HepG2 (cell line): ENCODE data around the gene NFATC1. TPM values are rescaled to one million over a fixed set of nuclear protein-coding genes. Genes with fewer than 3 reads are reported as not detected.

Source experiments
- ATAC-seq: fragments of 200-7000 bp; cut with Tn5 transposase; 3 replicates; pipeline ENCODE4 v1.9.1; 2020; ENCODE audit warnings: mild to moderate bottlenecking, moderate library complexity
- BruUV-seq: library from RNA; stranded (reverse); fragments of 400-500 nt; replicated peaks from 2 replicates; lab custom pipeline; 2021; lab: Mats Ljungman, UMichigan
- CTCF ChIA-PET: fragments of 300-600 bp; formaldehyde crosslinking; extraction: SDS; loops from one replicate; lab custom pipeline; 2021; ENCODE audit warnings: low total read pairs, inconsistent platforms, low intra/inter-chr PET ratio; lab: Yijun Ruan, JAX
- POLR2A ChIA-PET: fragments of 350-600 bp; sonication (Branson Sonifier 250); formaldehyde crosslinking; loops from one replicate; lab custom pipeline; 2020; ENCODE audit warnings: antibody characterized with exemption, inconsistent platforms; lab: Yijun Ruan, JAX
- DNase-seq: peaks from one replicate; pipeline ENCODE4 v3.0.0-alpha.2; 2015; ENCODE audit warnings: low spot score
- FAIRE-seq: peaks from 3 replicates; lab custom pipeline; 2011; peaks lifted over from hg19 to GRCh38; lab: Jason Lieb, UNC
- H2AFZ ChIP-seq: one replicate; pipeline ENCODE4 v1.6.1; 2011; ENCODE audit warnings: low read length, inconsistent platforms
- H3K27ac ChIP-seq: fragments of 300-600 bp; 3 replicates; pipeline ENCODE4 v1.8.0; 2011; ENCODE audit warnings: mixed run types, mild to moderate bottlenecking, mixed read lengths, low read length, inconsistent platforms; ENCODE audit not compliant: insufficient read depth; ENCODE audit errors: extremely low read length
- H3K27me3 ChIP-seq, 2 experiments: fragments of 200-600 bp in 1 of 2; 2 replicates in 1 of 2; 3 replicates in 1 of 2; pipeline versions ENCODE4 v1.6.0 to v1.8.0; 2011; ENCODE audit warnings: low read length in 2 of 2, mild to moderate bottlenecking in 2 of 2, moderate library complexity in 2 of 2, inconsistent platforms in 1 of 2; ENCODE audit not compliant: insufficient read depth in 2 of 2, control insufficient read depth in 1 of 2
- H3K36me3 ChIP-seq, 2 experiments: fragments of 200-600 bp in 1 of 2; replicated peaks in 1 of 2; 2 replicates in 1 of 2; 3 replicates in 1 of 2; pipeline versions ENCODE4 v1.5.1 to v1.8.0; 2011; ENCODE audit warnings: low read length in 2 of 2, inconsistent platforms in 1 of 2; ENCODE audit not compliant: insufficient read depth in 2 of 2, control insufficient read depth in 1 of 2
- H3K4me1 ChIP-seq: 2 replicates; pipeline ENCODE4 v1.5.1; 2012; ENCODE audit warnings: low read length, inconsistent platforms; ENCODE audit not compliant: insufficient read depth
- H3K4me2 ChIP-seq: 2 replicates; pipeline ENCODE4 v1.6.0; 2011; ENCODE audit warnings: low read depth, low read length, inconsistent platforms
- H3K4me3 ChIP-seq, 3 experiments: fragments of 200-600 bp in 1 of 3; sonication (generic), shearing (Covaris generic) in 1 of 3; replicated peaks in 1 of 3; 2 replicates each; pipeline ENCODE4 v1.5.1; 2011 to 2016; ENCODE audit warnings: low read length in 3 of 3, inconsistent platforms in 2 of 3, low read depth in 2 of 3, mild to moderate bottlenecking in 2 of 3, control low read depth in 1 of 3, mixed read lengths in 1 of 3; ENCODE audit not compliant: insufficient read depth in 1 of 3
- H3K79me2 ChIP-seq: one replicate; pipeline ENCODE4 v1.6.1; 2011; ENCODE audit warnings: low read length, inconsistent platforms; ENCODE audit not compliant: insufficient read depth
- H3K9ac ChIP-seq: 2 replicates; pipeline ENCODE4 v1.6.0; 2011; ENCODE audit warnings: mild to moderate bottlenecking, low read depth, low read length, inconsistent platforms; ENCODE audit not compliant: insufficient read depth
- H3K9me3 ChIP-seq: 2 replicates; pipeline ENCODE4 v1.5.1; 2012; ENCODE audit warnings: mild to moderate bottlenecking, low read length
- H4K20me1 ChIP-seq: 2 replicates; pipeline ENCODE4 v1.6.0; 2011; ENCODE audit warnings: inconsistent platforms, mild to moderate bottlenecking, low read length, moderate library complexity; ENCODE audit not compliant: insufficient read depth
- AKAP8 ChIP-seq: sonication (generic); formaldehyde crosslinking; IDR thresholded peaks from 2 replicates; pipeline ENCODE4 v1.5.1; 2020; ENCODE audit warnings: mild to moderate bottlenecking, missing genetic modification reagents
- DNMT1 ChIP-seq: sonication (generic); formaldehyde crosslinking; IDR thresholded peaks from 2 replicates; pipeline ENCODE4 v1.5.1; 2020; ENCODE audit warnings: mild to moderate bottlenecking, missing genetic modification reagents
- EHMT2 ChIP-seq: fragments of 200-600 bp; sonication (generic); IDR thresholded peaks from 2 replicates; pipeline ENCODE4 v1.7.0; 2017; ENCODE audit warnings: antibody characterized with exemption, low read depth, low read length, borderline replicate concordance
- FOXK2 ChIP-seq: fragments of 450-650 bp; IDR thresholded peaks from 2 replicates; pipeline ENCODE4 v1.6.1; 2016
- NR2F1 ChIP-seq, 2 experiments: fragments of 450-650 bp in 1 of 2; formaldehyde crosslinking in 1 of 2; IDR thresholded peaks; 2 replicates each; pipeline versions ENCODE4 v1.5.0 to v1.6.1; 2016 to 2020; ENCODE audit warnings: mild to moderate bottlenecking in 1 of 2, missing compliant biosample characterization in 1 of 2, missing genetic modification reagents in 1 of 2, moderate library complexity in 1 of 2
- PHF21A ChIP-seq: sonication (generic); formaldehyde crosslinking; IDR thresholded peaks from 2 replicates; pipeline ENCODE4 v1.5.0; 2020; ENCODE audit warnings: mild to moderate bottlenecking, missing genetic modification reagents
- PHF5A ChIP-seq: IDR thresholded peaks from one replicate; pipeline ENCODE4 v1.6.1; 2018; ENCODE audit warnings: low read depth, missing genetic modification reagents; ENCODE audit not compliant: unreplicated experiment
- SIX1 ChIP-seq: sonication (generic); formaldehyde crosslinking; IDR thresholded peaks from 2 replicates; pipeline ENCODE4 v1.4.0; 2020; ENCODE audit warnings: missing genetic modification reagents, borderline replicate concordance
- TAF15 ChIP-seq: fragments of 200-400 bp; formaldehyde crosslinking; IDR thresholded peaks from one replicate; pipeline ENCODE4 v1.6.1; 2018; ENCODE audit warnings: mild to moderate bottlenecking, low read depth, low read length; ENCODE audit not compliant: poor library complexity, severe bottlenecking
- TARDBP ChIP-seq: sonication (generic); formaldehyde crosslinking; IDR thresholded peaks from 2 replicates; pipeline ENCODE4 v1.8.0; 2022; ENCODE audit warnings: mild to moderate bottlenecking, missing genetic modification reagents
- ZNF652 ChIP-seq: IDR thresholded peaks from 2 replicates; pipeline ENCODE4 v1.6.1; 2016; ENCODE audit warnings: low read depth, borderline replicate concordance
- WGBS: methylation state at CpG from one replicate; pipeline ENCODE4 v1.1.6; 2017; ENCODE audit warnings: low lambda C conversion rate; 5-methylcytosine and 5-hydroxymethylcytosine counted together
- in situ Hi-C: cut with HindIII; loops from 2 replicates; pipeline ENCODE4 v1.10.0; 2017; ENCODE audit warnings: low pct_unique_long_range_greater_than_20kb; ENCODE audit not compliant: extremely low pct_ligation_motif_present
- intact Hi-C: fragments of 100-400 bp; cut with micrococcal nuclease; formaldehyde crosslinking; loops from one replicate; pipeline ENCODE4 v1.10.0; 2022; ENCODE audit not compliant: unreplicated experiment
- polyA plus RNA-seq, 8 experiments: library from polyadenylated mRNA; depleted of rRNA in 3 of 8; stranded (reverse) in 7 of 8; unstranded in 1 of 8; fragments of >200 nt; fragmentation: Illumina TruSeq in 4 of 8; extraction: Trizol in 4 of 8; gene quantifications; 2 replicates each; pipeline versions ENCODE4 v1.2.1 to v1.2.3, GENCODE V29; 2011 to 2016; ENCODE audit warnings: low read depth in 4 of 8, missing spikeins in 1 of 8, mixed read lengths in 1 of 8; ENCODE audit not compliant: insufficient read depth in 1 of 8
- total RNA-seq, 5 experiments: library from RNA; depleted of rRNA; stranded (reverse); fragments of >200 nt; fragmentation: Illumina TruSeq; extraction: Trizol; gene quantifications; 2 replicates each; pipeline ENCODE4 v1.2.3, GENCODE V29; 2016; ENCODE audit warnings: low read depth in 1 of 5
- TF ChIP-seq, protein P1 (sequence below): sonication (generic); formaldehyde crosslinking; IDR thresholded peaks from 2 replicates; pipeline ENCODE4 v1.4.0; 2020; ENCODE audit warnings: missing genetic modification reagents
- TF ChIP-seq, protein P2 (sequence below), 2 experiments: sonication (generic) in 1 of 2; formaldehyde crosslinking in 1 of 2; IDR thresholded peaks; 2 replicates each; pipeline versions ENCODE4 v1.4.0 to v1.6.1; 2016 to 2020; ENCODE audit warnings: borderline replicate concordance in 1 of 2, low read depth in 1 of 2, mild to moderate bottlenecking in 1 of 2, missing genetic modification reagents in 1 of 2
- TF ChIP-seq, protein P3 (sequence below): IDR thresholded peaks from 2 replicates; pipeline ENCODE4 v1.6.1; 2016

The NFATC1 gene
- total and polyA plus RNA-seq, 2 of the 13 experiments (the other 11 are each of a cell fraction or from before 2014, with no cell fraction given), result not detected

DNA sequence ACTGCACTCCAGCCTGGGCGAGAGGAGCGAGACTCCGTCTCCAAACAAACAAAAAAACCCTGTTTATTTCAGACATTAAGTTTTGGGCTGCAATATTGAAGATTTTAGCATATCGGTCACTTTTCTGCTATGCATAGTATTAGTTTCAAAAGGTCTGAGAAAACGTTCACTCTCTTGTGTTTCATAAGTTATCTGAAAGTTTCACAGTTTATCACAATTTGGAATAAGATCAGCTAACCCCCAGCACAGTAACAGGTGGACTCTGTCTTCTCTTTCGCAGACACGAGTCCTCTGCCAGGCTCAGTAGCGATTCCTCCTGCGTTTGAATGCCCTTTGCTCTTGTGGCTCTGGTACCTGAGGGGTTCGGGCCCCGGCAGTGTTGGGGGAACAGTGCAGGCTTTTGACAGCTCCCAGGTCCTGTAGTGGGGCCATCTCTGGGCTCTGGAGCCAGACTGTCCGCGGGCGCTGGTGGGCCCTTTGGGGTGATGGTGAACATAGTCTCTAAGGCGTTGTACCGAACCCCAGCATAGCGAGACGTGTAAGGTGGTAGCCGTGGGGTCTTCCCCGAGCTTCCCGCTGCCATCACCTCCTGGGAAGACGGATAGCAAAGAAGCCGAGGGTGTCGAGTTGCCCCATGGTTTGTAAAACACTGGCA is 20.4 kb downstream of the NFATC1 start (continued):
- TF ChIP-seq ZNF652 (CRISPR knock-in tag), result no peak

DNA sequence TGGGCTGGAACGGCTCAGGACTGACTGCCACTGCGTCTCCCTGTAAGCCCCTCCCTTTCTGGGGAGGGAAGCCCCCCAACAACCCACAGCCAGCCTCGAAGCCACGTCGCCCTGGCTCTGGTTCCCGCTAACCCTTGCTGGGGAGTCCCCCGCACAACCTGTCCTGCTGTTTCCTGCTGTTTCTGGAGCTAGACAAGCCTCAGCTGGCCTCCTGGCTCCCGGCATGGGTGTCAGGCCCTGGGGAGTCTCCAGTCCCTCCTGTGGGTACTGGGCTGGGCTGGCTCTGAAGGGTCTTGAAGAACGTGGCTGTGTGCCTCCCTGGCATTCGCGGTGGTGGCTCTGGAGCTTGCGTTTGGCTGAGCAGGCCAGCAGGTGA is 20.9 kb downstream of the NFATC1 start:
- no peak overlapping the region for H3K9ac ChIP-seq
- no peak overlapping the region for H3K27ac ChIP-seq
- 0 out of 2 replicates have a peak, but pooled peaks cover 2% of the 10 kb centered on the region for H4K20me1 ChIP-seq
- intact Hi-C loops, result no loop called here
- no peaks in the 10 kb centered on the region for H3K36me3 ChIP-seq
- BruUV-seq, result no TSS peak
- no peak overlapping the region for H2AFZ ChIP-seq
- POLR2A ChIA-PET, result no interaction called here
- in situ Hi-C loops, result no loop called here
- 17% methylated on average over 7 of the region's 12 CpGs for WGBS
- FAIRE-seq (no peak), DNase-seq (no peak), ATAC-seq (no peak)
- no peak overlapping the region for H3K4me2 ChIP-seq
- H3K79me2 ChIP-seq, result no peaks in the 10 kb centered on the region
- H3K4me1 ChIP-seq, result no peaks in the 10 kb centered on the region
- CTCF ChIA-PET, result no interaction called here
- no peak overlapping the region for H3K4me3 ChIP-seq
- H3K27me3 ChIP-seq, result peaks cover 12 to 69% of the 10 kb centered on the region in 2 experiments; a peak in 3 of 5 replicates
- H3K9me3 ChIP-seq, result no peaks in the 10 kb centered on the region
- no peak for TF ChIP-seq TARDBP (CRISPR knock-in tag)
- no peak for TF ChIP-seq NR2F1 (CRISPR knock-in tag; IDR thresholded peaks at IDR 0.05)
- TF ChIP-seq, protein P1, sequence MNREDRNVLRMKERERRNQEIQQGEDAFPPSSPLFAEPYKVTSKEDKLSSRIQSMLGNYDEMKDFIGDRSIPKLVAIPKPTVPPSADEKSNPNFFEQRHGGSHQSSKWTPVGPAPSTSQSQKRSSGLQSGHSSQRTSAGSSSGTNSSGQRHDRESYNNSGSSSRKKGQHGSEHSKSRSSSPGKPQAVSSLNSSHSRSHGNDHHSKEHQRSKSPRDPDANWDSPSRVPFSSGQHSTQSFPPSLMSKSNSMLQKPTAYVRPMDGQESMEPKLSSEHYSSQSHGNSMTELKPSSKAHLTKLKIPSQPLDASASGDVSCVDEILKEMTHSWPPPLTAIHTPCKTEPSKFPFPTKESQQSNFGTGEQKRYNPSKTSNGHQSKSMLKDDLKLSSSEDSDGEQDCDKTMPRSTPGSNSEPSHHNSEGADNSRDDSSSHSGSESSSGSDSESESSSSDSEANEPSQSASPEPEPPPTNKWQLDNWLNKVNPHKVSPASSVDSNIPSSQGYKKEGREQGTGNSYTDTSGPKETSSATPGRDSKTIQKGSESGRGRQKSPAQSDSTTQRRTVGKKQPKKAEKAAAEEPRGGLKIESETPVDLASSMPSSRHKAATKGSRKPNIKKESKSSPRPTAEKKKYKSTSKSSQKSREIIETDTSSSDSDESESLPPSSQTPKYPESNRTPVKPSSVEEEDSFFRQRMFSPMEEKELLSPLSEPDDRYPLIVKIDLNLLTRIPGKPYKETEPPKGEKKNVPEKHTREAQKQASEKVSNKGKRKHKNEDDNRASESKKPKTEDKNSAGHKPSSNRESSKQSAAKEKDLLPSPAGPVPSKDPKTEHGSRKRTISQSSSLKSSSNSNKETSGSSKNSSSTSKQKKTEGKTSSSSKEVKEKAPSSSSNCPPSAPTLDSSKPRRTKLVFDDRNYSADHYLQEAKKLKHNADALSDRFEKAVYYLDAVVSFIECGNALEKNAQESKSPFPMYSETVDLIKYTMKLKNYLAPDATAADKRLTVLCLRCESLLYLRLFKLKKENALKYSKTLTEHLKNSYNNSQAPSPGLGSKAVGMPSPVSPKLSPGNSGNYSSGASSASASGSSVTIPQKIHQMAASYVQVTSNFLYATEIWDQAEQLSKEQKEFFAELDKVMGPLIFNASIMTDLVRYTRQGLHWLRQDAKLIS (CRISPR knock-in tag), result no peak
- TF ChIP-seq PHF21A, result no peak
- no peak for TF ChIP-seq AKAP8 (CRISPR knock-in tag)
- no peak for TF ChIP-seq FOXK2
- no peak for TF ChIP-seq DNMT1 (CRISPR knock-in tag)
- no peak for TF ChIP-seq EHMT2
- TF ChIP-seq, protein P2, sequence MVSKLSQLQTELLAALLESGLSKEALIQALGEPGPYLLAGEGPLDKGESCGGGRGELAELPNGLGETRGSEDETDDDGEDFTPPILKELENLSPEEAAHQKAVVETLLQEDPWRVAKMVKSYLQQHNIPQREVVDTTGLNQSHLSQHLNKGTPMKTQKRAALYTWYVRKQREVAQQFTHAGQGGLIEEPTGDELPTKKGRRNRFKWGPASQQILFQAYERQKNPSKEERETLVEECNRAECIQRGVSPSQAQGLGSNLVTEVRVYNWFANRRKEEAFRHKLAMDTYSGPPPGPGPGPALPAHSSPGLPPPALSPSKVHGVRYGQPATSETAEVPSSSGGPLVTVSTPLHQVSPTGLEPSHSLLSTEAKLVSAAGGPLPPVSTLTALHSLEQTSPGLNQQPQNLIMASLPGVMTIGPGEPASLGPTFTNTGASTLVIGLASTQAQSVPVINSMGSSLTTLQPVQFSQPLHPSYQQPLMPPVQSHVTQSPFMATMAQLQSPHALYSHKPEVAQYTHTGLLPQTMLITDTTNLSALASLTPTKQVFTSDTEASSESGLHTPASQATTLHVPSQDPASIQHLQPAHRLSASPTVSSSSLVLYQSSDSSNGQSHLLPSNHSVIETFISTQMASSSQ (IDR thresholded peaks at IDR 0.05; ENCODE audit: low read depth), result no peak
- TF ChIP-seq, protein P2 (CRISPR knock-in tag; IDR thresholded peaks at IDR 0.05; ENCODE audit: borderline replicate concordance), result no peak
- TF ChIP-seq SIX1 (CRISPR knock-in tag), result no peak
- no peak for TF ChIP-seq TAF15
- no peak for TF ChIP-seq PHF5A (CRISPR knock-in tag)
- TF ChIP-seq, protein P3, sequence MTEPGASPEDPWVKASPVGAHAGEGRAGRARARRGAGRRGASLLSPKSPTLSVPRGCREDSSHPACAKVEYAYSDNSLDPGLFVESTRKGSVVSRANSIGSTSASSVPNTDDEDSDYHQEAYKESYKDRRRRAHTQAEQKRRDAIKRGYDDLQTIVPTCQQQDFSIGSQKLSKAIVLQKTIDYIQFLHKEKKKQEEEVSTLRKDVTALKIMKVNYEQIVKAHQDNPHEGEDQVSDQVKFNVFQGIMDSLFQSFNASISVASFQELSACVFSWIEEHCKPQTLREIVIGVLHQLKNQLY, result no peak
